ENCODE data around the gene MRI1. TPM values are rescaled to one million over a fixed set of nuclear protein-coding genes. Genes with fewer than 3 reads are reported as not detected.

MRI1 gene
- total RNA-seq, 3 donors from 2014 or later = 24.2 to 32.4 (median 28.7) TPM

DNA sequence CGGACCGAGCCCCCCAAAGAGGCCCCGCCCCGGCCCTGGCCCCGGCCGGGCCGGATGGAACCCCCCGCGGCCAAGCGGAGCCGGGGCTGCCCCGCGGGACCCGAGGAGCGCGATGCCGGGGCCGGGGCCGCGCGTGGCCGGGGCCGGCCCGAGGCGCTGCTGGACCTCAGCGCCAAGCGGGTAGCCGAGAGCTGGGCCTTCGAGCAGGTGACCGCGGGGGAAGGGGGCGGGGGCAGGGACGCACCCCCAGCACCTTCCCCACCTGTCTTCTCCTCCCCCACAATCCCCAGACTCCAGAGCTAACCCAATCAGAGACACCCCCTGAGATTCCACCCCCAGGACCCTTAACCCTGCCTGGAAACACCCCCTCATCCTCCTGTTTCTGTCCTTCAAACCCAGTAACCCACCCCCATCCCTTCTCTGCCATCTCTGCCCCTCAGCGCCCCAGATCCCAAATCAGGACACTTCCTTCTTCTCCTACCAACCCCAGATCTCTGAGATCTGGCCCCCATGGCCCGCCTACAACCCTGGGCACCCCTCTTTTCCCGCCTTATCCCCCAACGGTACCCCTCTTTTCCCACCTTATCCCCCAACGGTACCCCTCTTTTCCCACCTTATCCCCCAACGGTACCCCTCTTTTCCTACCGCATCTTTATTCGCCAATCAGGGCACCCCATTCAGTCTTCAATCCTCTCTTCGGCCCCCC is 31.4 kb downstream of the MRI1 start:
- ATAC-seq (peak; percentile 16), DNase-seq (peak in 1 of 3 donors; percentile 35)
- no peaks in the 10 kb centered on the region for H3K36me3 ChIP-seq (ENCODE audit: low read depth)
- TF ChIP-seq, protein P1, sequence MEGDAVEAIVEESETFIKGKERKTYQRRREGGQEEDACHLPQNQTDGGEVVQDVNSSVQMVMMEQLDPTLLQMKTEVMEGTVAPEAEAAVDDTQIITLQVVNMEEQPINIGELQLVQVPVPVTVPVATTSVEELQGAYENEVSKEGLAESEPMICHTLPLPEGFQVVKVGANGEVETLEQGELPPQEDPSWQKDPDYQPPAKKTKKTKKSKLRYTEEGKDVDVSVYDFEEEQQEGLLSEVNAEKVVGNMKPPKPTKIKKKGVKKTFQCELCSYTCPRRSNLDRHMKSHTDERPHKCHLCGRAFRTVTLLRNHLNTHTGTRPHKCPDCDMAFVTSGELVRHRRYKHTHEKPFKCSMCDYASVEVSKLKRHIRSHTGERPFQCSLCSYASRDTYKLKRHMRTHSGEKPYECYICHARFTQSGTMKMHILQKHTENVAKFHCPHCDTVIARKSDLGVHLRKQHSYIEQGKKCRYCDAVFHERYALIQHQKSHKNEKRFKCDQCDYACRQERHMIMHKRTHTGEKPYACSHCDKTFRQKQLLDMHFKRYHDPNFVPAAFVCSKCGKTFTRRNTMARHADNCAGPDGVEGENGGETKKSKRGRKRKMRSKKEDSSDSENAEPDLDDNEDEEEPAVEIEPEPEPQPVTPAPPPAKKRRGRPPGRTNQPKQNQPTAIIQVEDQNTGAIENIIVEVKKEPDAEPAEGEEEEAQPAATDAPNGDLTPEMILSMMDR (IDR thresholded peaks at IDR 0.05) = no peak
- no peaks in the 10 kb centered on the region for H3K9me3 ChIP-seq
- peaks cover 11% of the 10 kb centered on the region for H3K4me1 ChIP-seq (ENCODE audit: low read depth)
- intact Hi-C loops (cut with DNase I, micrococcal nuclease) = no loop called here
- H3K4me3 ChIP-seq = peak overlapping the region; percentile 78

DNA sequence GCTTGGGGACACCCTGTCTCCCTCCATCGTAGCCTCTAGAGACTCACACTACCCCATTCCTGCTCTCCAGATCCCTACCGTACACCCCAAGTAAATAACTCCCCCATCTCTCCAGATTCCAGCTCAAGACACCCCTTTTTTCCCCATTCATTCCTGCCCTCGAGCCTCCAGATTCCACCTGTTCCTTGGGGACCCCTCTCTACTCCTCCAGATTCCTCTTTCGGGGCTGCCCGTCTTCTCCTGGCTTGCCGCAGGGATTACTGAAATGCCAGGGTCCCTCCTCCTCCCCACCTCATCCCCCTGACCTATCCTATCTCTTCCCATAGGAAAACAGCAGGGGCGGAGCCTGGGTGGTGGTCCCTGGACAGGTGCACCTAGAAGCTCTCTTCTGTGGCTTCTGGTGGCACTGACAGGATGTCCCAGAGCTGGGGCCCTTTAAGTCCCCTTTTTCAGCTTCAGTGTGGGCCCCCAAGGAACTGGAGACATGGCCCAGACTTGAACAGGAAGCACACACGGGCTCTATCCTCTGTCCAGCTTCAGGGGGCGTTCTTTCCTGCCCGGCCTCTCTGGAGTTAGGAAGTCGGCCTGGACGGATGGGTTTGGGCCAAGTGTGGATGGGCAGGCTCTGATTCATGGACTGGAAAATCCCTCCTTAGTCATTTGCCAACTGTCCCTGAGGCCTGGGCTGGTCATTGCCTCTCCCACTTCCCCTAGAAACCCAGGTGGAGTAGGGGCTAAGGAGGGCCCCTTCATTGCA is 32.2 kb downstream of the MRI1 start:
- intact Hi-C loops (cut with DNase I, micrococcal nuclease) = no loop called here
- Histone ChIP-seq H3K9me3 (no peaks in the 10 kb centered on the region), H3K36me3 (ENCODE audit: low read depth) (no peaks in the 10 kb centered on the region), H3K4me1 (ENCODE audit: low read depth) (peaks cover 11% of the 10 kb centered on the region), H3K4me3 (no peak overlapping the region)
- TF ChIP-seq, protein P1 (IDR thresholded peaks at IDR 0.05) = no peak
- ATAC-seq (no peak), DNase-seq (peak; percentile 46 to 77 (median 55))

- DNase-seq (no peak), ATAC-seq (no peak)
- Histone ChIP-seq H3K36me3 (ENCODE audit: low read depth) (no peaks in the 10 kb centered on the region), H3K4me1 (ENCODE audit: low read depth) (peaks cover 11% of the 10 kb centered on the region), H3K9me3 (no peaks in the 10 kb centered on the region), H3K4me3 (no peak overlapping the region)
- TF ChIP-seq, protein P1 (IDR thresholded peaks at IDR 0.05) = no peak
- intact Hi-C loops (cut with DNase I, micrococcal nuclease) = no loop called here
Measured at GRCh38 chr19:13797058-13797440, 32.7 kb downstream of the MRI1 start.

GRCh38 chr19:13797870-13798269 is 33.5 kb downstream of the MRI1 start:
- Histone ChIP-seq H3K36me3 (ENCODE audit: low read depth) (no peaks in the 10 kb centered on the region), H3K4me1 (ENCODE audit: low read depth) (peaks cover 11% of the 10 kb centered on the region), H3K9me3 (no peaks in the 10 kb centered on the region), H3K4me3 (no peak overlapping the region)
- ATAC-seq = no peak
- intact Hi-C loops (cut with DNase I, micrococcal nuclease) = no loop called here
- TF ChIP-seq, protein P1 (IDR thresholded peaks at IDR 0.05) = no peak
- DNase-seq = no peak

- Histone ChIP-seq H3K36me3 (ENCODE audit: low read depth) (no peaks in the 10 kb centered on the region), H3K4me1 (ENCODE audit: low read depth) (peaks cover 11% of the 10 kb centered on the region), H3K4me3 (no peak overlapping the region), H3K9me3 (no peaks in the 10 kb centered on the region)
- intact Hi-C loops (cut with DNase I, micrococcal nuclease) = no loop called here
- DNase-seq (no peak), ATAC-seq (no peak)
- TF ChIP-seq, protein P1 (IDR thresholded peaks at IDR 0.05) = no peak
Measured at GRCh38 chr19:13799669-13800068, 35.3 kb downstream of the MRI1 start.
